ENCODE measurements around the gene GAS6. TPM values are rescaled to one million over a fixed set of nuclear protein-coding genes. Genes with fewer than 3 reads are reported as not detected.

The GAS6 gene
- total and polyA plus RNA-seq, 9 of the 15 experiments (the other 6 are each of a cell fraction or from before 2014, with no cell fraction given) = 0.14 to 9.7 (median 4.7) TPM; not detected in 1

DNA sequence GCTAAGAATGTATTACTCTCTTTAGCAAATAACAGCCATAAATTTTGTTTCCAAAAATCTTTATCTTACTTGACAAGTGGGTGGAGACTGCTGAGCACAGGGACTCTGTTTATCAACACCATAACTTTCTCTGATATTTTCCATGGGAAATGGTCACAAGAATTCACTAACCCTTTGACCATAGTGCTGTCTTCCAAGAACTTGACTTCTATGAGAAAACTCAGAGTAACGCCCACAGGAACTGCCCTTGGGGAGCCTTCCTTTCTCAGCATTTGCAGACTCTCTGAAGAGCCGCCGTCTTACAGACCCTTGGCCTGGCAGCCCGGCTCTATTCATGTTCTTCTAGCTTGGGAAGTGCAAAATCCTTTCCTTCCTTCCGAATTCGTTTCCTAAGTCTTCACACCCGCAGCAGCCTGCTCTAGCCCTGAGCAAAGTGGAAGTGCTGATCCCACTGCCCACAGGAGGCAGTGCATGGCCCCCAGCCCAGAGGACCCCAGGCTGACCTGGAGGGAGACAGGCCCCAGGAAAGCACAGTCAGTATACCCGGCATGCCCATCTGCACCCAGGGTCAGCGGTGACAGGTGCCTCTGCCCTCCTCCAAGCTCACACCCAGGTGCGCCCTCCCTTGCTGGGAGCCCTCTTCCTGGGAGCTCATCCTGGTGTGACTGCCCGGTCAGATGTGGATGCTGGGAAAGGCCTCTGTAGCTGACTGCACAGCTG is 10.2 kb downstream of the GAS6 start (continued):
- TF ChIP-seq CREBBP (IDR thresholded peaks at IDR 0.05; ENCODE audit: low read depth, low read length) (no peak), HMGN3 (IDR thresholded peaks at IDR 0.05; ENCODE audit: borderline replicate concordance, extremely low read depth, insufficient read length, low read depth, low read length) (no peak), DPF2 (IDR thresholded peaks at IDR 0.05) (peak; percentile 30; the same call in 1 of the 2 replicates), NR2F6 (CRISPR knock-in tag; IDR thresholded peaks at IDR 0.05) (no peak), DNMT1 (IDR thresholded peaks at IDR 0.05) (no peak), SNIP1 (IDR thresholded peaks at IDR 0.05; ENCODE audit: low read depth) (no peak), SOX6 (IDR thresholded peaks at IDR 0.05) (0 out of 2 replicates have a peak, but pooled peaks have one; percentile 19), ZNF764 (CRISPR knock-in tag; IDR thresholded peaks at IDR 0.05; ENCODE audit: low read depth) (no peak), POLR2AphosphoS5 (IDR thresholded peaks at IDR 0.05; ENCODE audit: control insufficient read depth, insufficient read depth, low read depth, low read length) (no peak), TFAM (CRISPR knock-in tag; conservative IDR thresholded peaks at IDR 0.05) (no peak), HMBOX1 (IDR thresholded peaks at IDR 0.05) (no peak), ARID1B (IDR thresholded peaks at IDR 0.05) (peak; percentile 28; the same call in 1 of the 2 replicates), FOXK1 (CRISPR knock-in tag; IDR thresholded peaks at IDR 0.05; ENCODE audit: borderline replicate concordance) (no peak), ZNF696 (CRISPR knock-in tag; conservative IDR thresholded peaks at IDR 0.05) (no peak), FOXA3 (CRISPR knock-in tag; conservative IDR thresholded peaks at IDR 0.05 in 1 of 2, IDR thresholded peaks at IDR 0.05 in 1 of 2) (no peak), NR2C1 (IDR thresholded peaks at IDR 0.05) (no peak), NR2C1 (tag; IDR thresholded peaks at IDR 0.05) (no peak), MEIS2 (IDR thresholded peaks at IDR 0.05; ENCODE audit: partially characterized antibody) (peak; percentile 97), PHTF2 (CRISPR knock-in tag; IDR thresholded peaks at IDR 0.05) (no peak)
- TF ChIP-seq, protein P1, sequence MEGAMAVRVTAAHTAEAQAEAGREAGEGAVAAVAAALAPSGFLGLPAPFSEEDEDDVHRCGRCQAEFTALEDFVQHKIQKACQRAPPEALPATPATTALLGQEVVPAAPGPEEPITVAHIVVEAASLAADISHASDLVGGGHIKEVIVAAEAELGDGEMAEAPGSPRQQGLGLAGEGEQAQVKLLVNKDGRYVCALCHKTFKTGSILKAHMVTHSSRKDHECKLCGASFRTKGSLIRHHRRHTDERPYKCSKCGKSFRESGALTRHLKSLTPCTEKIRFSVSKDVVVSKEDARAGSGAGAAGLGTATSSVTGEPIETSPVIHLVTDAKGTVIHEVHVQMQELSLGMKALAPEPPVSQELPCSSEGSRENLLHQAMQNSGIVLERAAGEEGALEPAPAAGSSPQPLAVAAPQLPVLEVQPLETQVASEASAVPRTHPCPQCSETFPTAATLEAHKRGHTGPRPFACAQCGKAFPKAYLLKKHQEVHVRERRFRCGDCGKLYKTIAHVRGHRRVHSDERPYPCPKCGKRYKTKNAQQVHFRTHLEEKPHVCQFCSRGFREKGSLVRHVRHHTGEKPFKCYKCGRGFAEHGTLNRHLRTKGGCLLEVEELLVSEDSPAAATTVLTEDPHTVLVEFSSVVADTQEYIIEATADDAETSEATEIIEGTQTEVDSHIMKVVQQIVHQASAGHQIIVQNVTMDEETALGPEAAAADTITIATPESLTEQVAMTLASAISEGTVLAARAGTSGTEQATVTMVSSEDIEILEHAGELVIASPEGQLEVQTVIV (CRISPR knock-in tag; IDR thresholded peaks at IDR 0.05; ENCODE audit: borderline replicate concordance) = no peak
- TF ChIP-seq, protein P2, sequence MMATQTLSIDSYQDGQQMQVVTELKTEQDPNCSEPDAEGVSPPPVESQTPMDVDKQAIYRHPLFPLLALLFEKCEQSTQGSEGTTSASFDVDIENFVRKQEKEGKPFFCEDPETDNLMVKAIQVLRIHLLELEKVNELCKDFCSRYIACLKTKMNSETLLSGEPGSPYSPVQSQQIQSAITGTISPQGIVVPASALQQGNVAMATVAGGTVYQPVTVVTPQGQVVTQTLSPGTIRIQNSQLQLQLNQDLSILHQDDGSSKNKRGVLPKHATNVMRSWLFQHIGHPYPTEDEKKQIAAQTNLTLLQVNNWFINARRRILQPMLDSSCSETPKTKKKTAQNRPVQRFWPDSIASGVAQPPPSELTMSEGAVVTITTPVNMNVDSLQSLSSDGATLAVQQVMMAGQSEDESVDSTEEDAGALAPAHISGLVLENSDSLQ (IDR thresholded peaks at IDR 0.05) = peak; percentile 76

Measured in K562 (cell line).